HS-27A (cell line): ENCODE results near the gene DTNBP1.

ENCODE experiments used
- DNase-seq: peaks from one replicate; pipeline ENCODE4 v3.0.0-alpha.2; 2012; ENCODE audit warnings: low read depth, missing footprints

Gene DTNBP1

GRCh38 chr6:15592610-15593009, 70.2 kb downstream of the DTNBP1 start:
- DNase-seq = no peak

- DNase-seq = no peak
These were observed 73.7 kb downstream of the DTNBP1 start for GRCh38 chr6:15588971-15589634.

GRCh38 chr6:15586503-15586902, 76.3 kb downstream of the DTNBP1 start:
- no peak for DNase-seq

GRCh38 chr6:15585760-15586214, 77.0 kb downstream of the DTNBP1 start:
- no peak for DNase-seq

DNA sequence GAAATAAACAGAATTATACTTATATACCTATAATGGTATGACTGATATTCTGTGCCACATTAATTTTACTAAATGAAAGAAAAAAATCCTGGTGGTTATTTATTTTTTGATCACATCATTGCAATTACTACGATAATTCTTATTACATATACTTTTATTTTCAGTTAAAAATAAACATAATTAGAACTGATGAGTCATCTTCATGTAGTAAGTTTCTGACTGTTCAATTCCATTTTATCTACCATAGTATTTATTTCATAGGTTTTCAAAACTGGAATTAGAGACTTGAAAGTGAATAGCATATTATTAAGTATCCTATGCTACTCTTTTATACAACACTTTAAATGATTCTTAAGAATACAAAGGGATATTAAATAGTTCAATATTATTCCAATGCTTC, 80.3 kb downstream of the DTNBP1 start:
- no peak for DNase-seq

- DNase-seq = no peak
These were observed 81.1 kb downstream of the DTNBP1 start for GRCh38 chr6:15581751-15582150.

- DNase-seq = no peak
These were observed 82.5 kb downstream of the DTNBP1 start for GRCh38 chr6:15580326-15580725.

DNA sequence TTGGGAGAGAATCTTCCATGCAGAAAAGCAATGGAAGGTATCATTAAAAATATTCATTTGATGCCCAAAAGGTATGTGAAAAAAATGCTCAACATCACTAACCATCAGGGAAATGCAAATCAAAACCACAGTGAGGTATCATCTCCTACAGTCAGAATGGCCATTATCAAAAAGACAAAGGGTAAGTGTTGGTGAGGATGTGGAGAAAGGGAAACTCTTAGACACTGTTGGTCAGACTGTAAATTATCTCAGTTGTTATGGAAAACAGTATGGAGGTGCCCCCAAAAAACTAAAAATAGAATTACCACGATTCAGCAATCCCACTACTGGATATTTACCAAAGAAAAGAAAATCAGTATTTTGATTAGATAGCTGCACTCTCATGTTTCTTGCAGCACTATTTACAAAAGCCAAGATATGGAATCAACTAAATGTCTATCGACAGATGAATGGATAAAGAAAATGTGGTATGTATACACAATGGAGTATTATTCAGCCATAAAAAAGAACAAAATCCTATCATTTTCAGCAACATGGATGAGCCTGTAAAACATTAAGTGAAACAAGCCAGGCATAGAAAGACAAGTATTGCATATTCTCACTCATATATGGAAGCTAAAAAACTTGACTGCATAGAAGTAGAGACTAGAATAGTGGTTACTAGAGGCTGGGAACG, 84.0 kb downstream of the DTNBP1 start:
- no peak for DNase-seq

DNA sequence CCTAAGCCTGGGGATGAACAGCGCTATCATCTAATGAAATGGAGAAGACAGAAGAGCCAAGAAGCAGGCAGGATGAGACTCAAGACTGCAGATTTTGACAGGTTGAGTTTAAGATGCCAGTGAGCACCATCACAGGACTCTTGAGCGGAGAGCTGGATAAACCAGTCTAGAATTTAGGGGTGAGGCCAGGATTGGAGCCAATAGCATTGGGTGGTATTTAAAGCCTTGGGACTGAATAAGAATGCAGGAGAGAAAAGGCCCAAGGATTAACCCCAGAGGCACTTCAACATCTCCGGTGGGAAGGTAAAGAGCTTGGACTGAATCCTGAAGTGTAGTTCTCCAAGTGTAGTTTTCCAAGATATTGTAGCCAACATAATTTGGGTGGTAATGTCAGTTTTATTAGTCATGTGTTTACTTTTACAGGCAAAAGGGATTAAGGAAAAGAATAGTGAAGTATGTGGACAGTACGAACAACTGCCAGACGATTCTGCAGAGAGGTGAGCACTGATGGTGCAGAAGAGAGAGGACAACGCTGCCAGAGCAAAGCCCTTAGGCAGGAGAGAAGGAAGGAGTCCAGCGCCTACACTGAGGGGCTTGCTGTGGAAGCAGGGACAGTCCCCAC, 85.2 kb downstream of the DTNBP1 start:
- DNase-seq = no peak

DNA sequence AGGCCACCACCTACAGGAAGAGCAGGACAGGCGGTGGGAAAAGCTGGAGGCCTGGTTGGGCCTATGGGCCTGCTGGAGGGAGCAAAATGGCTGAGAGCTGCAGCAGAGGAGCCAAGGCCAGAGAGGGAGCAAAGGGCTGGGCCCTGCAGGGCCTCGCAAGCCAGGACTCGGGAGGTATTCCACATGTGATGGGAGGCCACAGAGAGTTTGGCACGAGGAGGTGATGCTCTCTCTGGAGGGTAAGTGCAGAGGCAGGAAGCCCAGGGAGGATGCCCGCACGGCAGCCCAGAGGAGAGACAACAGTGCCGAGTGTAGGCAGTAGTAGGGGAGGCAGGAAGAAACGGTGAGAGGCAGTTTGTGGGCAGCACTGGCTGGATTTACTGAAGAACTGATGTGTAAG, 85.7 kb downstream of the DTNBP1 start:
- no peak for DNase-seq

- no peak for DNase-seq
These were observed 87.3 kb downstream of the DTNBP1 start for GRCh38 chr6:15575357-15576033.

- no peak for DNase-seq
These were observed 88.3 kb downstream of the DTNBP1 start for GRCh38 chr6:15574486-15574885.

GRCh38 chr6:15574023-15574422, 88.8 kb downstream of the DTNBP1 start:
- no peak for DNase-seq

DNA sequence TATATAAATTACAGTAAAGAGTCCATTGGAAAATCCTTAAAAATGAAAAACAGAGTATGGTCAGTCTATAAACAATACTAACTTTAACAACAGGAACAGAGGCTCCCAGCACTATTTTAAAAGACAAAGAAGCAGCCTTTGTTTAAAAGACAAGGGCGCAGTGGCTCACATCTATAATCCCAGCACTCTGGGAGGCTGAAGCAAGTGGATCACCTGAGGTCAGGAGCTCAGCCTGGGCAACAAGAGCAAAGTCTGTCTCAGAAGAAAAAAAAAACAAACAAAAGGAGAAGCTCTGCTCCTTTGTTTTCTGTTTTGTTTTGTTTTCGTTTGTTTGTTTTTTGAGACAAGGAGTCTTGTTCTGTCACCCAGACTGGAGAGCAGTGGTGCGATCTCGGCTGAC, 89.4 kb downstream of the DTNBP1 start:
- DNase-seq = no peak

DNA sequence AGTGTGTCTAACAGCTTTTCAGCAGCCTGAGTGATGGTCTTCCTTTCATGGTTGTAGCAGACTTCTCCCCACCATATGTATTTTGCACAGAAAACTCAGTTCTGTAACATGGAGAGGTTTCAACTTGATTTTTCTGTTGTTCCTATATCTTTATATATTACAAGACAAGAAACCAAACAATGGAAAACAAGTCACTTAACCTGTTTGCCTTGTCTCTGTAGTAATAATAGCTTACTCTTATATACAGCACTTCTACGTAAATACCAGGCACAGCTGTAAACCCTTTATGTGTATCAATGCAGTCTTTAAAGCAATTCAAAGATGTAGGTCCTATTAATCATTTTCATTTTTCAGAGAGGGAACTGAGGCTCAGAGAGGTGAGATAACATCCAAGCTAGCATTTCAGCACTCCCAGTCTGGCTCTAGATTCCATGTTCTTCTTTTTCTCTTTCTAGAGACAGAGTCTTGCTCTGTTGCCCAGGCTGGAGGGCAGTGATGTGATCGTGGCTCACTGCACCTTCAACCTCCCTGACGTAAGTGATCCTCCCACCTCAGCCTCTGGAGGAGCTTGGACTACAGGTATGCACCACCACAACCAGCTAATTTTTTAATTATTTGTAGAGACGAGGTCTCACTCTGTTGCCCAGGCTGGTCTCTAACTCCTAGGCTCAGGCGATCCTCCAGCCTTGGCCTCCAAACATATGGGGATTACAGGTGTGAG, 90.4 kb downstream of the DTNBP1 start:
- DNase-seq = no peak

GRCh38 chr6:15570171-15570570, 92.7 kb downstream of the DTNBP1 start:
- DNase-seq = no peak

DNA sequence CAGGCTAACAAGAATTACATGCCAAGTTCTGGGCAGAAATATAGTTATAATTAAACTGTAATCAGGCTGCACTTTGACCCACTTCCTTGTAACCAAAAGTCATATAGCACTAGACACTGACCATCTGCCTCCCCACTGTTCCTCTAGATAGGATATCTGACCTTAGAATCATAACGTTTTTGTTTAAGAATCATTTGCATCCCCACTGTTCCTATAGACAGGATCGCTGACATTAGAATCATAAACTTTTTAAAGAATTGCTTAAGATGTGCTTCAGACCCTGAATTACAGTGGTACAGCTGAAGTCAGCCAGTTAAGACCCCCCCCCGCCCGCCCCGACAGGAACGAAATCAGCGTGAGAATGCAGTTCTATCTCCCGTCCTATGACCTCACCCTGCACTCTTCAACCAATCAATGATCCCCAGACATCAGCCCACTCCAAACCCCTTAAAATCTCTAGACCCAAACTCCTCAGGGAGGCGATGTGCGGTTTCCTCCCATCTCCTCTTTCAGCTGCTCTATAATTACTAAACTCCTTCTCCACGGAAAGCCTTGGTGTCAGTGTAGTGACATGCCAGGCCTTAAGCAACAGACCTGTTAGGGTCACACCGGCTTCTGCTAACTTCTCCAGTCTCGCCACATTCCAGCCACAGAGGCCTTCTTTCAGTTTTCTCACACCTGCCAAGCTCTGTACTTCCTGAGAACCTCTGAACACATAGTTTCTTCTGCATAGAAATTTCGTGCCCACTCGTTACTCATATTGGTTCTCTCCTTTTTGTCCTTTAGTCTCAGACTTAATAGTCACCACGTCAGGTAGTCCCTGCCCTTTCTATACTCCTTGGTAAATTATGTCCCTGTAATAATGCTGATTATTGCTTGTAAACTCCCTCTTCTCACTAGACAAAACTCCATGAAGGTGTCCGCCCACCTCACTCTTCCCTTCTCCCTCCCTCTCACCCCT, 93.5 kb downstream of the DTNBP1 start:
- no peak for DNase-seq

GRCh38 chr6:15562977-15563376, 99.9 kb downstream of the DTNBP1 start:
- DNase-seq = no peak

DNA sequence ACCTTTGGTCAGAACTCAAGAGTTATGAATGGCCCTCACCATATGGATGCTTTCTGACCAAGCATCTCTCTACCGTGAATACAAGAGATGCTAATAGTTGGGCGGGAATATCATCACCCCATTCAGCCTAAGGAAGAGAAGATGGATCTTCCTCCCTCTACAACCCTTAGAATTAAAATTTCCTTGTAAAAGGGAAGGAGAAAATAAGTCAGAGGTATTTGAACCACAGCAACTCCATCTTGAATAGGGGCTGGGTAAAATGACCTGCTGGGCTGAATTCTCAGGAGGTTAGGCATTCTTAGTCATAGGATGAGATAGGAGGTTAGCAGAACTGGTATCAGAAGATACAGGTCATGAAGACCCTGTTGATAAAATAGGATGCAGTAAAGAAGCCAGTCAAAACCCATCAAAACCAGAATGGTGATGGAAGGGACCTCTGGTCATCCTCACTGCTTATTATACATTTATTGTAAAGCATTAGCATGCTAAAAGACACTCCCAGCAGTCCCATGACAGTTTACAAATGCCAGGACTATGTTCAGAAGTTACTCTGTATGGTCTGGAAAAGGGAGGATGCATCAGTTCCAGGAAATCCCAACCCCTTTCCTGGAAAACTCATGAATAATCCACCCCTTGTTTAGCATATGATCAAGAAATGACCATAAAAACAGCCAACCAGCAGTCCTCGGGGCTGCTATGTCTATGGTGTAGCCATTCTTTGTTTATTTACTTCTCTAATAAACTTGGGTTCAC, 101.2 kb downstream of the DTNBP1 start:
- no peak for DNase-seq

DNA sequence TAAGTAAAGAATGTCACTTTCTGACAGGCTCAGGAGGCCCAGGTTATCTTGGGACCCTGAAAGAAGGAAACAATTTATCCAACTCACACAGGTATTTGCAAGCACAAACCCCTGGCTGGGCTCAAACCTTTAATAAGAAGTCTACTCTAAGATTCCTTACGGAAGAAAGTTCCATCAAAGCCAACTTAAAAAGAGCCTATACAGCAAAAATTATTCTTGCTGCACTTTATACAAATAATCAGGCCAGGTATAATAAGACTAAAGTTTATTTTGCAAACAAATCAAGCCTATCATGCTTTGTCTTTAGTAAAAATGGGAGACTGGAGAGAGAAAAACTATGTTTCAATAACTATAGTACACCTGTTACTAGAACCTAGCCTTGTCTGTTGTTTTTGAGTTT, 102.1 kb downstream of the DTNBP1 start:
- DNase-seq = no peak
